ENCODE results near the gene ZNF521.

ZNF521 gene

DNA sequence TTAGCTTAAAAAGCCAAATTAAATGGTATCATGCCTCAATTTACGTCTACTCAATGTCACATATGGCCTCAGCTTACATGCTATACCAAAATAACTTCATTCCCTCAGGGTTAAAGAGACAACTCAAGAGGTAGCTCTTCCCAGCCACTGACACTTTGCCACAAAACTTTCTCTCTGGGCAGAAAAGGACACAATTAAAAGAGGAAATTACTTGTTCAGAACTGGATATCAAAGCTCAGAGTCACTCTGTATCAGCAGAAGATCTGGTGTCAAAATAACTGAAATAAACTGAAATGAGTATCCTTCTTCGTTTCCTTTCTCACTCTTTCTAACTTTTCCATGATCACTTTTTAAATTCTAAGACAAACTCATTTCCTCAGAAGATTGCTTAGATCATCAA is 108.7 kb downstream of the ZNF521 start:
- H3K4me3 ChIP-seq (replicated peaks; ENCODE audit: low read depth, low read length): no peak overlapping the region
- no peaks in the 10 kb centered on the region for H3K36me3 ChIP-seq (ENCODE audit: control insufficient read depth, insufficient read depth, low read length)
- no peaks in the 10 kb centered on the region; the same call in 1 of the 2 replicates for H3K27me3 ChIP-seq (replicated peaks; ENCODE audit: control insufficient read depth, insufficient read depth, low read length)
- DNase-seq (ENCODE audit: extremely low read depth, insufficient read length): no peak
- TF ChIP-seq, protein P1, sequence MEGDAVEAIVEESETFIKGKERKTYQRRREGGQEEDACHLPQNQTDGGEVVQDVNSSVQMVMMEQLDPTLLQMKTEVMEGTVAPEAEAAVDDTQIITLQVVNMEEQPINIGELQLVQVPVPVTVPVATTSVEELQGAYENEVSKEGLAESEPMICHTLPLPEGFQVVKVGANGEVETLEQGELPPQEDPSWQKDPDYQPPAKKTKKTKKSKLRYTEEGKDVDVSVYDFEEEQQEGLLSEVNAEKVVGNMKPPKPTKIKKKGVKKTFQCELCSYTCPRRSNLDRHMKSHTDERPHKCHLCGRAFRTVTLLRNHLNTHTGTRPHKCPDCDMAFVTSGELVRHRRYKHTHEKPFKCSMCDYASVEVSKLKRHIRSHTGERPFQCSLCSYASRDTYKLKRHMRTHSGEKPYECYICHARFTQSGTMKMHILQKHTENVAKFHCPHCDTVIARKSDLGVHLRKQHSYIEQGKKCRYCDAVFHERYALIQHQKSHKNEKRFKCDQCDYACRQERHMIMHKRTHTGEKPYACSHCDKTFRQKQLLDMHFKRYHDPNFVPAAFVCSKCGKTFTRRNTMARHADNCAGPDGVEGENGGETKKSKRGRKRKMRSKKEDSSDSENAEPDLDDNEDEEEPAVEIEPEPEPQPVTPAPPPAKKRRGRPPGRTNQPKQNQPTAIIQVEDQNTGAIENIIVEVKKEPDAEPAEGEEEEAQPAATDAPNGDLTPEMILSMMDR (IDR thresholded peaks at IDR 0.05; ENCODE audit: insufficient read depth, low read length, poor library complexity, severe bottlenecking): no peak

DNA sequence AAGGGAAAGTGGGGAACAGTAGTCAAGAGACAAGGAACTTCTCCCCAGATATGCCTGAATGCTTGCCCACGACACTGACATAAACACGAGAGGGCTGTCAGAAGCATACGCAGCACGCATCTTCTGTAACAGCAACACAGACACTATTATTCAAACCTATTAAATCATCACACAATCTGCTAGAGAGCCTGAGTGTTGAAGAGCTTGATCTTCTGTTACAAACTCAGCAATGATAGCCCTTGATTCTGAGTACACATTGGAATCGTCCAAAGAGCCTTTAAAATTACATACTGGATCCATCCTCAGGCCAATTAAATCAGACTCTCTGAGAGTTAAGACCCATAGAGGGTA is 111.6 kb downstream of the ZNF521 start:
- no peak overlapping the region for H3K4me3 ChIP-seq (replicated peaks; ENCODE audit: low read depth, low read length)
- DNase-seq (ENCODE audit: extremely low read depth, insufficient read length): no peak
- H3K27me3 ChIP-seq (replicated peaks; ENCODE audit: control insufficient read depth, insufficient read depth, low read length): no peaks in the 10 kb centered on the region; the same call in 1 of the 2 replicates
- H3K36me3 ChIP-seq (ENCODE audit: control insufficient read depth, insufficient read depth, low read length): no peaks in the 10 kb centered on the region
- TF ChIP-seq, protein P1 (IDR thresholded peaks at IDR 0.05; ENCODE audit: insufficient read depth, low read length, poor library complexity, severe bottlenecking): no peak

DNA sequence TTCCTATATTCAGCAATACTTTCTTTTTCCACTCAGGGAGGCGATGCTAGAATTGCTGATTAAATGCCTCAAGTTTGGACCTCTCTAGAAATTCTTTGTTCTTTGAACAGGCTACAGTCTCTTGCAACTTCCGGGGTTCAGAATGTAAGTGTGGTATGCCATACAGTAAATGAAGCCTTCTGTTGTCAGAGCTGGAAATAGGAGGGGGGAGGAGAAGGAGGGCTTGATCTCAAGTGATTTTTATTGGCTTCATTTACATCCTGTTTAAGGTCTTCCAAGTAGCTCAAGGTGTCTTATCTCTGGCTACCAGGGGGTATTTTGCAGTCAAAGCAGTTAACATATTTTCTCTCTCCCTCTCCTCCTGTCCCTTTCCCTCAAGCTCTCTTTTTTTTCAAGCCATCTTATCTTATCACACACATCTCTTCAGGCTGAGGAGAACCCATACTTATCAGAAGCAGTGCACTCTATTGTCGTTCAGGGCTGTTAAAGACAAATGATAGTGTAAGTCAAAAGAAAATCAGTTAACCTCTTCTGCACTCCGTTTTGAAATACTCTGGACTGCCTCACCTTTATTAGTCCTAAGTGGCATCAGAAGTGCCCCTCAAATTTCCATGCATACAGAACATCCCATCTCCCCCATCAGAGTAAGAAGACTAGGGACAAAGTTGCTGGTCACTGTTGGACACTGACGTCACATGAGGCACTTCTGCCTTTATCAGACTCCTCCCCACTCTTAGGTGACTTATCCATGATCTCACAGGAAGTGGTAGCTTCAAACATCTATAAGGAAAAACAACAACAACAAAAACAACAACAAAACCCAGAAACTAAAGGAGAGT is 112.2 kb downstream of the ZNF521 start:
- TF ChIP-seq, protein P1 (IDR thresholded peaks at IDR 0.05; ENCODE audit: insufficient read depth, low read length, poor library complexity, severe bottlenecking): no peak
- Histone ChIP-seq H3K27me3 (replicated peaks; ENCODE audit: control insufficient read depth, insufficient read depth, low read length) (no peaks in the 10 kb centered on the region; the same call in 1 of the 2 replicates), H3K4me3 (replicated peaks; ENCODE audit: low read depth, low read length) (no peak overlapping the region), H3K36me3 (ENCODE audit: control insufficient read depth, insufficient read depth, low read length) (no peaks in the 10 kb centered on the region)
- DNase-seq (ENCODE audit: extremely low read depth, insufficient read length): no peak

DNA sequence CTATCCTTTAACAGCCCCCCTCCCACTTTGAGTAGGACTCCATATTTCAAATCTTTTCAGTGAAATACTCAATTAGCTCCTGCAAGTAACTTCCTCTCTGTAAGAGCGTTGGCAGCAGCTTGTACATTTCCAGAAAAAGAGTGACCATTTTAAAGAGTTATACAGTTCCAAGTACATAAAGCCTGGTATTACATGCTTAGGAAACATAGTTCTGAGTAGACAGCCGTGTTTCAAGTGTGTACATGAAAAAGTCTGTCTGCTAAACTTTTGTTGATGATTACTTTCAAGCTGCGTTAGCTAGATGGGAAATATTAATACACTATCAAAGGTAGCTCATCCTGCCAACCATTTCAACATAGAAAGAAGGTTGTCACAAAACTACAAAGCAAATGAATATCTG is 112.8 kb downstream of the ZNF521 start:
- no peak for DNase-seq (ENCODE audit: extremely low read depth, insufficient read length)
- Histone ChIP-seq H3K4me3 (replicated peaks; ENCODE audit: low read depth, low read length) (no peak overlapping the region), H3K36me3 (ENCODE audit: control insufficient read depth, insufficient read depth, low read length) (no peaks in the 10 kb centered on the region), H3K27me3 (replicated peaks; ENCODE audit: control insufficient read depth, insufficient read depth, low read length) (no peaks in the 10 kb centered on the region; the same call in 1 of the 2 replicates)
- TF ChIP-seq, protein P1 (IDR thresholded peaks at IDR 0.05; ENCODE audit: insufficient read depth, low read length, poor library complexity, severe bottlenecking): no peak

DNA sequence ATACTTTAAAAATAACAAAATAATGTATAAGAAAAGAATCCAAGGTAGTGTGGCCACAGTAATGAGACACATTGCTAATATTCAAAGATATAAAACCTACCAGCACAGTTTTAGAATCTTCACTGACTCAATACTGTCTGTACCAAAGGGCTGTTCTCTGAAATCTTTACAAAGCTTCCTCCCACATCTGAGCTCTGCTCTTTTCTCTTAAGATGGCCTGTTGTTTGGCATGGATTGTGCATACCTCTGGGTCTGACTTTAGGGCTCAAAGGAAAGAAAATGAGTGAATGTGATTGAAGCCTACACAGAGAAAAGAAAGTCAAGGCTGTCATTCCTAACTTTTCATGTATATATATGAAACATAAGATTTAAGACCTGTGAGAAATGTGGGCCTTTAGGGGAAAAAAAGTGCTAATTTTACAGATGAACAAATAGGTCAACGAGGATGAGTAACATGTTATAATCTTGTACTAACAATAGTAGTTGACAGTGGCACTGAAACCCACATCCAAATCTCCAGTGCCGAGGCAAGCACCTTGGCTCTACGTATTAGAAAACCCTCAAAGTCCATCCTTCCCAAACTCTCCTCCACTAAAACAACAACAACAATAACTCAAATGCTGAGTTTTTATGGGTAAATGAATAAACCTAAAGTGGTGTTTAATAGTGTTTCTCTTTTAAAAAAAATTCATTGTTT is 114.2 kb downstream of the ZNF521 start:
- Histone ChIP-seq H3K4me3 (replicated peaks; ENCODE audit: low read depth, low read length) (no peak overlapping the region), H3K36me3 (ENCODE audit: control insufficient read depth, insufficient read depth, low read length) (no peaks in the 10 kb centered on the region), H3K27me3 (replicated peaks; ENCODE audit: control insufficient read depth, insufficient read depth, low read length) (no peaks in the 10 kb centered on the region; the same call in 1 of the 2 replicates)
- TF ChIP-seq, protein P1 (IDR thresholded peaks at IDR 0.05; ENCODE audit: insufficient read depth, low read length, poor library complexity, severe bottlenecking): no peak
- DNase-seq (ENCODE audit: extremely low read depth, insufficient read length): no peak
